IgD-negative memory B cell (primary cell): Measurements from ENCODE around the gene AZGP1. TPM values are rescaled to one million over a fixed set of nuclear protein-coding genes. Genes with fewer than 3 reads are reported as not detected.
A peak's percentile ranks its signal among the peaks of the same experiment; 100 is the strongest.
"Not testable (repeated sequence)": the region's sequence is repeated elsewhere in the genome, so short reads cannot be mapped to it uniquely, and the experiment has no call there.

ENCODE experiments used
- H3K27ac Mint-ChIP-seq, 3 donors: one replicate each; pipeline ENCODE4 v1.8.0; 2020 to 2022; ENCODE audit warnings: mild to moderate bottlenecking in 3 of 3, mixed read lengths in 3 of 3, moderate library complexity in 1 of 3
- H3K27me3 Mint-ChIP-seq: one replicate; pipeline ENCODE4 v1.8.0; 2021; ENCODE audit warnings: mixed read lengths
- H3K36me3 Mint-ChIP-seq: one replicate; pipeline ENCODE4 v1.8.0; 2020; ENCODE audit warnings: mild to moderate bottlenecking, mixed read lengths
- H3K4me1 Mint-ChIP-seq, 3 donors: one replicate each; pipeline ENCODE4 v1.8.0; 2020 to 2022; ENCODE audit warnings: mixed read lengths in 3 of 3, mild to moderate bottlenecking in 1 of 3
- H3K4me3 Mint-ChIP-seq, 4 donors: one replicate each; pipeline ENCODE4 v1.8.0; 2020 to 2022; ENCODE audit warnings: mild to moderate bottlenecking in 4 of 4, mixed read lengths in 4 of 4, moderate library complexity in 3 of 4
- H3K9me3 Mint-ChIP-seq, 3 donors: one replicate each; pipeline ENCODE4 v1.8.0; 2020 to 2021; ENCODE audit warnings: mixed read lengths in 3 of 3, mild to moderate bottlenecking in 1 of 3
- polyA plus RNA-seq: library from polyadenylated mRNA; unstranded; fragments of 300-500 nt; fragmentation: Illumina TruSeq; gene quantifications from one replicate; pipeline ENCODE4 v1.2.3, GENCODE V29; 2021

AZGP1 gene
- polyA plus RNA-seq, 1 donor from 2014 or later, result not detected

DNA sequence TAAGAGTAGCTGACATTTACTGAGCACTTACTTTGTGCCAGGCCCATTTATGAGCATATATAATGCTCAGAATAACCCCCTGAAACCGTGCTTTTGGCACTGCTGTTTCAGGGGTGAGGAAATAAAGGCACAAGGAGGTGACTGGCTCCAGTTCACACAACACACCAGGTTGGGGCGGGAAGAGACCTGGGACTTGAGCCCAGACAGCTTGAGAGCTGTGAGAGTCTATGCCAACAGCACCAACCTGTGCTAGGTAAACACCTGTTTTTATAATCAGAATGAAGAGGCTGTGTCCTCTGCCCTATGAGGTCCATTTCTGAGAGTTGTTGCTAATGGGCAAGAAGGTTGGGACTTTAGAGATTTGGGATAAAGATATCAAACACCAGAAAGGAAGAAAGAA, 8.8 kb upstream of the AZGP1 start:
- H3K4me1 Mint-ChIP-seq, result peaks cover 0 to 4% (median 0%) of the 10 kb centered on the region in 3 donors
- H3K27ac Mint-ChIP-seq, result no peak overlapping the region
- no peak overlapping the region for H3K4me3 Mint-ChIP-seq
- H3K27me3 Mint-ChIP-seq, result peaks cover 6% of the 10 kb centered on the region
- H3K9me3 Mint-ChIP-seq, result no peaks in the 10 kb centered on the region
- H3K36me3 Mint-ChIP-seq, result peaks cover 3% of the 10 kb centered on the region

DNA sequence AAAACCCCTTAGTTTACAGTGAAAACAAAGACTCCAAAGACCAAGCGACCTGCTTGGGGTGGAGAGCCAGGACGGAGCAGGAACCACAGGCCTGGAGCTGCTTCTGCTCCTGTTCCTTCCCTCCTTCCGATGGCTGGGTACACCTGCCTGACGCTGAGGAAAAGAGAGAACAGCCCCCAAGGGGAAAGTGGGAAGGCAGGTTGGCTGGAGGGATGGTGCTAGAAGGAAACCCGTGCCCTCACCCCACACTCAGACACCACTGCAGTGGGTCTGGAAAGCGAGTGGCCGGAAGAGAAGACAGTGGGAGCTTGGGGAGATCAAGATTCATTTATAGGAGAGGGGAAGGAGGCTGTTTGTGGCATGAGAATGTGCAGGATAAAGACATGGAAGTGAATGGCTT, 5.2 kb upstream of the AZGP1 start:
- Mint-ChIP-seq H3K27me3 (peaks cover 11% of the 10 kb centered on the region), H3K27ac (peak overlapping the region in 1 of 3 donors; percentile 64)
- not testable (repeated sequence) for H3K4me1 Mint-ChIP-seq, H3K4me3 Mint-ChIP-seq, H3K36me3 Mint-ChIP-seq, H3K9me3 Mint-ChIP-seq

DNA sequence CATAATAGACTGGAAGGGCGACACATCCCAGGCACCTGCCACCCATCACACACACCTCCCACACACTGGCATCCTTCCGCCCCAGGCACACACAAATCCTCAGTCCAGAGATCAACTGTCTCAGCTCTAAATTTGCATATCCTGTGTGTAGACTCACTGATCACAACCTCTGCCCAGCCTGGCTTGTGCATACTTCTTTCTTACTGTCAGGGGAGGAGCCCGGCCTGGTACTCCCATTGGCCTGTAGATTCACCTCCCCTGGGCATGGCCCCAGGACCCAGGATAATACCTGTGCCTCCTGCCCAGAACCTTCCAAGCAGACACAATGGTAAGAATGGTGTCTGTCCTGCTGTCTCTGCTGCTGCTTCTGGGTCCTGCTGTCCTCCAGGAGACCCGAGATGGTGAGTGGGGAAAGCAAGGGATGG, 4.6 kb upstream of the AZGP1 start:
- not testable (repeated sequence) for H3K4me3 Mint-ChIP-seq, H3K4me1 Mint-ChIP-seq, H3K9me3 Mint-ChIP-seq, H3K27ac Mint-ChIP-seq, H3K36me3 Mint-ChIP-seq
- peaks cover 15% of the 10 kb centered on the region for H3K27me3 Mint-ChIP-seq

- H3K4me1 Mint-ChIP-seq, H3K4me3 Mint-ChIP-seq, H3K27ac Mint-ChIP-seq, H3K36me3 Mint-ChIP-seq, H3K9me3 Mint-ChIP-seq: not testable (repeated sequence)
- H3K27me3 Mint-ChIP-seq, result peaks cover 15% of the 10 kb centered on the region
These were observed 4.0 kb upstream of the AZGP1 start for GRCh38 chr7:99979814-99980225.

DNA sequence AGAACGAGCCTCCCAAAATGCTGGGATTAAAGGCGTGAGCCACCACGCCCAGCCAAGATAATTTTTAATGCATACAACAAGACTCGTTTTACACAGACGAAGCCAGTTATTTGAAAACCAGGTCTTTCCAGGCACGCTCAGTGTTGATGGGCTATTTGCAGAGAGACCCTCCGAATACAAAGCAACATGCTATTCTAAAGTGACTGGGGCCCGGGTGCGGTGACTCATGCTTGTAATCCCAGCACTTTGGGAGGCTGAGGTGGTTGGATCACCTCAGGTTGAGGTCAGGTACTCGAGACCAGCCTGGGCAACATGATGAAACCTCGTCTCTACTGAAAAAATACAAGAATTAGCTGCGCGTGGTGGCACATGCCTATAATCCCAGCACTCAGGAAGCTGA, 795 bp upstream of the AZGP1 start:
- H3K27me3 Mint-ChIP-seq, result peaks cover 16% of the 10 kb centered on the region
- H3K36me3 Mint-ChIP-seq, result no peaks in the 10 kb centered on the region
- no peak overlapping the region for H3K4me3 Mint-ChIP-seq

GRCh38 chr7:99974681-99975080, 1.1 kb downstream of the AZGP1 start:
- Mint-ChIP-seq H3K27ac (no peak overlapping the region), H3K4me1 (no peaks in the 10 kb centered on the region), H3K9me3 (peaks cover 0 to 1% (median 0%) of the 10 kb centered on the region in 3 donors), H3K4me3 (no peak overlapping the region), H3K36me3 (no peaks in the 10 kb centered on the region), H3K27me3 (peaks cover 19% of the 10 kb centered on the region)

More for the DNA sequence above, 795 bp upstream of the AZGP1 start:
- peaks cover 0 to 1% (median 0%) of the 10 kb centered on the region in 3 donors for H3K9me3 Mint-ChIP-seq
- peaks cover 0 to 4% (median 0%) of the 10 kb centered on the region in 3 donors for H3K4me1 Mint-ChIP-seq
- no peak overlapping the region for H3K27ac Mint-ChIP-seq

DNA sequence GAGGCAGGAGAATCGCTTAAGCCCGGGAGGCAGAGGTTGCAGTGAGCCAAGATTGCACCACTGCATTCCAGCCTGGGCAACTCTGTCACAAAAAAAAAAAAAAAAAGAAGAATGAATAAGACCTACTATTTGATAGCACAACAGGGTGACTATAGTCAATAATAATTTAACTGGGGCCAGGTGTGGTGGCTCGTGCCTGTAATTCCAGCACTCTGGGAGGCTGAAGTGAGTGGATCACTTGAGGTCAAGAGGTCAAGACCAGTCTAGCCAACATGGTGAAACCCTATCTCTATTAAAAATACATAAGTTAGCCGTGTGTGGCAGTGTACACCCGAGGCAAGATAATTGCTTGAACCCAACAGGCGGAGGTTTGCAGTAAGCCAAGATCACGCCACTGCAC, 2.0 kb downstream of the AZGP1 start:
- not testable (repeated sequence) for H3K36me3 Mint-ChIP-seq, H3K4me3 Mint-ChIP-seq, H3K27ac Mint-ChIP-seq, H3K9me3 Mint-ChIP-seq, H3K4me1 Mint-ChIP-seq
- peaks cover 19% of the 10 kb centered on the region for H3K27me3 Mint-ChIP-seq

DNA sequence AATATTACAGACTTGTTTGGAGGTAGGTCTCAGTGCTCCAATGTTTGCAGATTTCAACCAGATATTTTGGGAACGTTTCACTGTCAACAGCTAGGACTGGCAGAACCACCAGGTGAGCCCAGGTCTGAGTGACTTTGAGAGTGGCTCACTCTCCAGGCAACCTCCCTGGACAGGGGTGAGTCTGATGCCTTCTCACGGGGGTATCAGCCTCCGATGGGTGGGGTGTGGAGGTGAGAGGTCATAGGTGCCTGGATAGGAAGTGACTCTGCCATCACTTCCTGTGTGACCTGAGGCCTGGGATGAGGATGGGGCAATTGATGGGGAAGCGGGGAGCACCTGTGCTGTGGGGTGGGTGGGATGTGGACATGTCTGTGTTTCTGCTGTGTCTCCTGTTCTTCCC, 4.6 kb downstream of the AZGP1 start:
- Mint-ChIP-seq H3K9me3 (peaks cover 0 to 1% (median 0%) of the 10 kb centered on the region in 3 donors), H3K36me3 (no peaks in the 10 kb centered on the region), H3K27me3 (peaks cover 19% of the 10 kb centered on the region), H3K4me1 (no peaks in the 10 kb centered on the region), H3K4me3 (no peak overlapping the region), H3K27ac (no peak overlapping the region)

GRCh38 chr7:99969813-99970212, 6.0 kb downstream of the AZGP1 start:
- H3K27me3 Mint-ChIP-seq, result peaks cover 20% of the 10 kb centered on the region
- H3K27ac Mint-ChIP-seq, result not testable (repeated sequence)

GRCh38 chr7:99969298-99969697, 6.5 kb downstream of the AZGP1 start:
- Mint-ChIP-seq H3K27ac (no peak overlapping the region), H3K36me3 (no peaks in the 10 kb centered on the region), H3K9me3 (peaks cover 0 to 1% (median 0%) of the 10 kb centered on the region in 3 donors), H3K4me1 (no peaks in the 10 kb centered on the region), H3K27me3 (peaks cover 22% of the 10 kb centered on the region), H3K4me3 (no peak overlapping the region)

More at GRCh38 chr7:99969813-99970212, 6.0 kb downstream of the AZGP1 start:
- not testable (repeated sequence) for H3K36me3 Mint-ChIP-seq, H3K4me3 Mint-ChIP-seq, H3K9me3 Mint-ChIP-seq, H3K4me1 Mint-ChIP-seq

GRCh38 chr7:99958564-99959227, 17.1 kb downstream of the AZGP1 start:
- Mint-ChIP-seq H3K27ac (no peak overlapping the region), H3K27me3 (peaks cover 23% of the 10 kb centered on the region), H3K9me3 (no peaks in the 10 kb centered on the region)

GRCh38 chr7:99955247-99955646, 20.6 kb downstream of the AZGP1 start:
- Mint-ChIP-seq H3K9me3 (peaks cover 4 to 6% (median 5%) of the 10 kb centered on the region in 3 donors), H3K36me3 (no peaks in the 10 kb centered on the region), H3K4me3 (no peak overlapping the region), H3K27ac (no peak overlapping the region), H3K27me3 (peaks cover 14% of the 10 kb centered on the region), H3K4me1 (no peaks in the 10 kb centered on the region)

More at GRCh38 chr7:99958564-99959227, 17.1 kb downstream of the AZGP1 start:
- H3K36me3 Mint-ChIP-seq, result no peaks in the 10 kb centered on the region
- no peaks in the 10 kb centered on the region for H3K4me1 Mint-ChIP-seq
- no peak overlapping the region for H3K4me3 Mint-ChIP-seq

GRCh38 chr7:99954643-99955042, 21.2 kb downstream of the AZGP1 start:
- Mint-ChIP-seq H3K27ac (peak overlapping the region in 1 of 3 donors; percentile 27), H3K27me3 (peaks cover 17% of the 10 kb centered on the region)
- H3K4me1 Mint-ChIP-seq, H3K4me3 Mint-ChIP-seq, H3K36me3 Mint-ChIP-seq, H3K9me3 Mint-ChIP-seq: not testable (repeated sequence)

GRCh38 chr7:99953649-99954048, 22.2 kb downstream of the AZGP1 start:
- Mint-ChIP-seq H3K9me3 (peaks cover 5 to 11% (median 6%) of the 10 kb centered on the region in 3 donors), H3K4me1 (peaks cover 2 to 6% (median 3%) of the 10 kb centered on the region in 3 donors), H3K36me3 (no peaks in the 10 kb centered on the region), H3K27ac (no peak overlapping the region), H3K4me3 (no peak overlapping the region), H3K27me3 (peaks cover 15% of the 10 kb centered on the region)

- H3K4me1 Mint-ChIP-seq, H3K4me3 Mint-ChIP-seq, H3K27ac Mint-ChIP-seq, H3K36me3 Mint-ChIP-seq: not testable (repeated sequence)
- H3K27me3 Mint-ChIP-seq, result peaks cover 18% of the 10 kb centered on the region
- H3K9me3 Mint-ChIP-seq, result peaks cover 5 to 11% (median 6%) of the 10 kb centered on the region in 3 donors
These were observed 23.2 kb downstream of the AZGP1 start for GRCh38 chr7:99952649-99953048.

GRCh38 chr7:99950819-99951218, 25.0 kb downstream of the AZGP1 start:
- Mint-ChIP-seq H3K9me3 (peaks cover 5 to 11% (median 6%) of the 10 kb centered on the region in 3 donors), H3K27me3 (peaks cover 17% of the 10 kb centered on the region)
- not testable (repeated sequence) for H3K36me3 Mint-ChIP-seq, H3K4me3 Mint-ChIP-seq, H3K4me1 Mint-ChIP-seq, H3K27ac Mint-ChIP-seq
